GM12878 (cell line): ENCODE measurements around the gene SCT. TPM values are rescaled to one million over a fixed set of nuclear protein-coding genes. Genes with fewer than 3 reads are reported as not detected.
A peak's percentile ranks its signal among the peaks of the same experiment; 100 is the strongest.

Source experiments
- ATF2 ChIP-seq: IDR thresholded peaks from 2 replicates; pipeline ENCODE4 v1.6.1; 2012; ENCODE audit warnings: low read length, inconsistent platforms
- BCLAF1 ChIP-seq: fragments of 450-650 bp; IDR thresholded peaks from 2 replicates; pipeline ENCODE4 v1.6.1; 2017; ENCODE audit warnings: antibody characterized with exemption, mild to moderate bottlenecking, moderate library complexity
- CTCF ChIP-seq, 3 experiments: IDR thresholded peaks in 2 of 3; conservative IDR thresholded peaks in 1 of 3; 2 replicates each; pipeline ENCODE4 v1.5.1; 2011; ENCODE audit warnings: low read depth in 3 of 3, low read length in 3 of 3, mild to moderate bottlenecking in 3 of 3, control low read depth in 2 of 3, moderate library complexity in 2 of 3, inconsistent platforms in 1 of 3, mixed read lengths in 1 of 3; ENCODE audit not compliant: control insufficient read depth in 2 of 3, insufficient read depth in 1 of 3; ENCODE audit errors: extremely low read depth in 1 of 3
- CUX1 ChIP-seq: IDR thresholded peaks from 2 replicates; pipeline ENCODE4 v1.6.1; 2012; ENCODE audit warnings: improper control_type of control experiment, low read depth, low read length; ENCODE audit not compliant: insufficient replicate concordance
- EP300 ChIP-seq, 2 experiments: fragments of 150-350 bp in 1 of 2; IDR thresholded peaks; 2 replicates each; pipeline ENCODE4 v1.6.1; 2011 to 2012; ENCODE audit warnings: low read depth in 2 of 2, low read length in 2 of 2, borderline replicate concordance in 1 of 2, improper control_type of control experiment in 1 of 2, inconsistent platforms in 1 of 2; ENCODE audit not compliant: control insufficient read depth in 1 of 2
- PBX3 ChIP-seq: IDR thresholded peaks from 2 replicates; pipeline ENCODE4 v1.6.1; 2011; ENCODE audit warnings: mild to moderate bottlenecking, low read depth, low read length, moderate library complexity; ENCODE audit not compliant: insufficient replicate concordance
- POLR2A ChIP-seq: IDR thresholded peaks from 2 replicates; pipeline ENCODE4 v1.6.1; 2011; ENCODE audit warnings: low read depth, mild to moderate bottlenecking, low read length
- POLR2AphosphoS5 ChIP-seq: IDR thresholded peaks from 2 replicates; pipeline ENCODE4 v1.6.1; 2011; ENCODE audit warnings: mild to moderate bottlenecking, low read length, inconsistent platforms
- SMARCA5 ChIP-seq: fragments of 450-650 bp; IDR thresholded peaks from 2 replicates; pipeline ENCODE4 v1.6.1; 2017; ENCODE audit warnings: mild to moderate bottlenecking
- USF1 ChIP-seq: IDR thresholded peaks from 2 replicates; pipeline ENCODE4 v1.6.1; 2011; ENCODE audit warnings: borderline replicate concordance, low read depth, mild to moderate bottlenecking, moderate library complexity, mixed read lengths, low read length; ENCODE audit not compliant: insufficient read depth; ENCODE audit errors: extremely low read length
- YBX1 ChIP-seq: fragments of 450-650 bp; IDR thresholded peaks from 2 replicates; pipeline ENCODE4 v1.6.1; 2016; ENCODE audit warnings: antibody characterized with exemption
- ZSCAN29 ChIP-seq: fragments of 450-650 bp; IDR thresholded peaks from 2 replicates; pipeline ENCODE4 v1.6.1; 2017; ENCODE audit warnings: mild to moderate bottlenecking, moderate library complexity
- polyA plus RNA-seq, 11 experiments: library from polyadenylated mRNA; depleted of rRNA in 4 of 11; unstranded in 6 of 11; stranded (reverse) in 5 of 11; fragments of >200 nt; fragmentation: Nextera tagmentation in 4 of 11; fragmentation: Illumina TruSeq in 1 of 11; extraction: Ambion mirVana in 4 of 11; extraction: Trizol in 1 of 11; gene quantifications; 1 replicate in 1 of 11; 2 replicates in 10 of 11; pipeline versions ENCODE4 v1.2.1 to v1.2.3, GENCODE V29; 2011 to 2016; ENCODE audit warnings: inconsistent platforms in 2 of 11, missing spikeins in 2 of 11, low read depth in 1 of 11
- total RNA-seq, 4 experiments: library from RNA; depleted of rRNA in 3 of 4; stranded (reverse); fragments of >200 nt in 3 of 4; fragmentation: Illumina TruSeq in 1 of 4; extraction: Trizol in 1 of 4; gene quantifications; 2 replicates each; pipeline versions ENCODE4 v1.2.1 to v1.2.3, GENCODE V29; 2013 to 2021

SCT gene
- total and polyA plus RNA-seq, 10 of the 15 experiments (the other 5 are each of a cell fraction or from before 2014, with no cell fraction given): not detected

GRCh38 chr11:611001-611996 lies 15.7 kb downstream of the SCT start (continued):
- TF ChIP-seq BCLAF1 (no peak), PBX3 (no peak), USF1 (no peak), YBX1 (no peak), ATF2 (peak; percentile 47), SMARCA5 (no peak), POLR2AphosphoS5 (peak; percentile 63), ZSCAN29 (no peak), EP300 (IDR thresholded peaks at IDR 0.05; ENCODE audit: borderline replicate concordance in 1 of 2, control insufficient read depth in 1 of 2, low read depth in 2 of 2, low read length in 2 of 2) (no peak), CUX1 (no peak), CTCF (IDR thresholded peaks at IDR 0.05 in 2 of 3, conservative IDR thresholded peaks at IDR 0.05 in 1 of 3; ENCODE audit: control insufficient read depth in 2 of 3, extremely low read depth in 1 of 3, insufficient read depth in 1 of 3, low read depth in 3 of 3, low read length in 3 of 3) (no peak), POLR2A (peak; percentile 83)
- TF ChIP-seq, all 136 proteins: peak for 6
